Measurements from ENCODE around the gene EYA3.
A peak's percentile ranks its signal among the peaks of the same experiment; 100 is the strongest.
"Not testable (repeated sequence)": the region's sequence is repeated elsewhere in the genome, so short reads cannot be mapped to it uniquely, and the experiment has no call there.

Gene EYA3

GRCh38 chr1:28027238-28027637, 61.2 kb downstream of the EYA3 start:
- DNase-seq: no peak

GRCh38 chr1:28026329-28026728, 62.1 kb downstream of the EYA3 start:
- DNase-seq: no peak

- DNase-seq: peak; percentile 6
Measured at GRCh38 chr1:28021064-28021463, 67.3 kb downstream of the EYA3 start.

DNA sequence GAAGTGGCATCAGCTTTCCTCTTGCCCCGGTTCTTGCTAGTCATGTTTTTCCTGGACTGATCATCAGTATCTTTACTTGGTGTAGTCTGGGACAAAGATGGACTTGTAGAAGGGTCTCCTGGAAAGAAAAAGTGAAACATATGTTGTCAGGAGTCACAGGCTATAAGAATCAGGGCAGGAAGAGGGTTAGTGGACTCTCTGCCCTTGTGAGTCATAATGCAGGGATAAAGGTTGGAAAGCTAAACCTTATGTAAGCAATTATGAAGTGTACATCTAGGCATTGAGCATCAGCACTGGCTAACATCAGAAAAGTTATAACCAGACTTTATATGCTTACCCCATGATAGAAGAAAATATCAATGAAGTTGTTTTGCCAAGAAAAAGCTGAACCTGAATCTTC, 77.4 kb downstream of the EYA3 start:
- no peak for DNase-seq

DNA sequence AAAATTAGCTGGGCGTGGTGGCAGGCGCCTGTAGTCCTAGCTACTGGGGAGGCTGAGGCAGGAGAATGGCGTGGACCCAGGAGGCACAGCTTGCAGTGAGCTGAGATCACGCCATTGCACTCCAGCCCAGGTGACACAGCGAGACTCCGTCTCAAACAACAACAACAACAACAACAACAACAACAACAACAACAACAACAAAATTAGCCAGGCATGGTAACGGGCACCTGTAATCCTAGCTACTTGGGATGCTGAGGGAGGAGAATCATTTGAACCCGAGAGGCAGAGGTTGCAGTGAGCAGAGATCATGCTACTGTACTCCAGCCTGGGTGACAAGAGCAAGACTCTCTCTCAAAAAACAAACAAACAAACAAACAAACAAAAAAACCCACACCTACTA, 85.3 kb downstream of the EYA3 start:
- not testable (repeated sequence) for DNase-seq

DNA sequence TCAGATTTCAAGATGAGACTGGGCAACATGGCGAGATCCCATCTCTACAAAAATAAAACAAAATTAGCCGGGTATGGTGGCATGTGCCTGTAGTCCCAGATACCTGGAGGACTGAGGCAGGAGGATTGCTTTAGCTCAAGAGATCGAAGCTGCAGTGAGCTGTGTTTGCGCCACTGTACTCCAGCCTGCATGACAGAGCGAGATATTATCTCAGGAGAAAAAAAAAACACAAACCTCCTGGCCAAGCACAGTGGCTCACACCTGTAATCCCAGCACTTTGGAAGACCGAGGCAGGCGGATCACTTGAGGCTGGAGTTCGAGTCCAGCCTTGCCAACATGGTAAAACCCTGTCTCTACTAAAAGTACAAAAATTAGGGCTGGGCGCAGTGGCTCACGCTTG, 85.8 kb downstream of the EYA3 start:
- no peak for DNase-seq

DNA sequence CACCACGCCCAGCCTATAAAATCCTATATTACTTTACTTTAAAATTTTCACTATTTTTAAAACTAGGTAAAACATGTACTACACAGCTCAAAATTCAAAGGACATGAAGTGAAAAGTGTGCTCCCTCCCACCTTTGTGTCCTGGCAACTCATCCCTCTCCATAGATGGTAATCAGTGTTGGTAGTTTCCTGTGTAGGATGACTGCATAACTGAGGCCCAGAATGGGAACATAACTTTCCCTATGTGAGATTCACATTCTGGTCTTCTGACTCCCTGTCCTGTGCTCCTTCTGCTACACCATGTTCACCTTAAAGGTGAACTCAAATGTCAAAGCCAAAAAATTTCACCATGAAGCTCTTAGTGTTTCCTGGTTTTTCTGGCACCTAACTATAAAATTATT, 89.4 kb downstream of the EYA3 start:
- DNase-seq: no peak

DNA sequence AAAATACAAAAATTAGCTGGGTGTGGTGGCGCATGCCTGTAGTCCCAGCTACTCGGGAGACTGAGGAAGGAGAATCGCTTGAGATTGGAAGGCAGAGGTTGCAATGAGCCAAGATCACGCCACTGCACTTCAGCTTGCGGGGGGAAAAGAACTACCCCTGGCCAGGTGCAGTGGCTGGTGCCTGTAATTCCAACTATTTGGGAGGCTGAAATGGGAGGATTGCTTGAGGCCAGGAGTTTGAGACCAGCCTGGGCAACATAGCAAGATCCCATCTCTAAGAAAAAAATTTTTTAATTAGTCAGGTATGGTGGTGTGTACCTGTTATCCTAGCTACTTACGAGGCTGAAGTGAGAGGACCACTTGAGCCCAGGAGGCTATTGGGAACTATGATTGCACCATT, 93.9 kb downstream of the EYA3 start:
- not testable (repeated sequence) for DNase-seq

DNA sequence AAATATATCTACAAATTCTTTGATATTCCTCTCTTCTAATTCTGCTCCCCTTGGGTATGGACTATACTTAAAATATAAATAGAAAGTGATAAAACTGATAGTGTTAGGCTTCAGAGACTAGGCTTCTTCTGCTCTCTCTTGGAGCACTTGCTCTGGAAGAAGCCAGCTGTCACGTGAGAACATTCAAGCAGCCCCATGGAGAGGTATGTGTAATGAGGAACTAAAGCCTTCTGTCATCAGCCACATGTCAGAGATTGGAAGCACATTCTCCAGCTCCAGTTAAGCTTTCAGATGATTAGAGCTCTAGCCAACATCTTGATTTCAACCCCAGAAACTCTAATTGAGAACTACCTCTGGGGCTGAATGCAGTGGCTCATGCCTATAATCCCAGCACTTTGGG, 94.3 kb downstream of the EYA3 start:
- peak; percentile 67 for DNase-seq

- DNase-seq: no peak
Measured at GRCh38 chr1:27993241-27993640, 95.2 kb downstream of the EYA3 start.

GRCh38 chr1:27992276-27992675, 96.1 kb downstream of the EYA3 start:
- no peak for DNase-seq

- no peak for DNase-seq
Measured at GRCh38 chr1:27990920-27991537, 97.4 kb downstream of the EYA3 start.

GRCh38 chr1:27981145-27981544, 107.3 kb downstream of the EYA3 start:
- DNase-seq: no peak

DNA sequence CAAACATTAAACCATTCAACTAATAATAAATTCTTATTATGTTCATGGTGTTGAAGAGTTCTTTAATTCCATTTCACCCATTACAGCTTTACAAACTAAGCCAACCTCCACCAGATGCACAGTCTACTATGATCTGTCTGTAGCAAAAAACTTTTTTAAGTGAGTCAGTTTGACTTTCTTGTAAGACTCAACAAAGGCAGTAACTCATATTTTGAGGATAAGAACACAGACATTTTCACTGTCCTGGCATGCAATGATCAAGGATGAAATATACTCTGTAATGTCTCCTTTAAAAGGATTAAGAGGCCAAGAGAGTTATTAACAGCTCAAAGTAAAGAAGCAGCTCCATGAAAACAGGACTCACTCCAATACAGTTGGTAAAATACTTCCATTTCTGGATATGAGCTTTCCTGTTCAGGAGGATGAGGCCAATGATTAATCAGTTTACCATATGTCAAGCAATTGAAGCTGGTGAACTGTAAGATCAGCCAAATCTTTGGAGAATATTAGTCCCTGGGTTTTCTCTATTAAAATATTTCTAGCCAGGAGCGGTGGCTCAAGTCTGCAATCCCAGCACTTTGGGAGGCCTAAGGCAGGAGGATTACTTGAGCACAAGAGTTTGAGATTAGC, 108.1 kb downstream of the EYA3 start:
- DNase-seq: no peak

GRCh38 chr1:27979859-27980201, 108.6 kb downstream of the EYA3 start:
- no peak for DNase-seq

- peak; percentile 90 for DNase-seq
Measured at GRCh38 chr1:27979151-27979858, 109.1 kb downstream of the EYA3 start.

- DNase-seq: no peak
Measured at GRCh38 chr1:27974417-27974781, 114.0 kb downstream of the EYA3 start.

DNA sequence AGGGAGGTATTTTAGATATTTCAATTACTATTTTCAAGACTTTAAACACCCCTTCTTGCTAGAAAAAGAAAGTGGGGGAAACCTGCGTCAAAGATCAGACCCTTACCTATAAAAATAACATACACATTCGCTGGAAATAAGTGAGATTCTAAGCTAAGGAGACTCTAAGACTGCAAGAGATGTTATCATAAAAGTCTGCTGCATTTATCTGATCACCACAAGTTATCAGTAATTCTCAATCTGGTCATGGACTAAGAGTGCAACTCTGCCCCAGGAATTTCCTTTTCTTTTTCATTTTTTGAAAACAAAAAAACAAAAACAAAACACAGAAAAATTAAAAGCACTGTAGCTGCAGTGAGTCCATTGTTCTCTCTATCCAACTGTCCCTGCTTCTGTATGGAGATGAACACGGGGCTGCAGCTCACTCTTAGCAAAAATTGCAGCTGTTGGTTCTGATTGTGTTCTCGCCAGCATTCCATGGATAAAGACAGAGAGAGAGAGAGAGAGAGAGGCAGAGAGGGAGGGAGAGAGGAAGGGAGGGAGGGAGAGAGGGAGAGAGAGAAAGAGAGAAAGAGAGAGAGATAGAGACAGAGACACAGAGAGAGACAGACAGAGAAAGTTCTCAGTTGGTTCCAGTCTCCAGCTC, 114.5 kb downstream of the EYA3 start:
- no peak for DNase-seq

DNA sequence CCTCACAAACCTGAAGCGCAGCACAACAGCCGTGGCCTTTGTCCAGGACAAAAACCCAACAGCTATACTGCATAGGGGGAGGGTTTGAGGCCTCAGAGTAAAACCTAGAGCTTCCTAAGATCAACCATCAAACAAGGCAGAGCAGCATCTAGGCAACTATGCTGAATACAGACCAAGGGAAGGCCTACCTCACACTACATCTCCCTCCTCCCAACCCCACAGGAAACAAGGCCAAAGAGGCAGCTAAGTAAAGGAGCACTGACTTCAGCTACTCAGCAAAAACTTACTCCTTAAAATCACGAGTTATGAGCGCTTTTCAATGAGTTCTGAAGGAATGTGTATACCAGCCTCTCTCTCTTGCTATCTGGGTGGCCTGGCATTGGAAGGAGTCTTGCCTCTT, 116.3 kb downstream of the EYA3 start:
- no peak for DNase-seq

- no peak for DNase-seq
Measured at GRCh38 chr1:27971674-27972073, 116.7 kb downstream of the EYA3 start.

DNA sequence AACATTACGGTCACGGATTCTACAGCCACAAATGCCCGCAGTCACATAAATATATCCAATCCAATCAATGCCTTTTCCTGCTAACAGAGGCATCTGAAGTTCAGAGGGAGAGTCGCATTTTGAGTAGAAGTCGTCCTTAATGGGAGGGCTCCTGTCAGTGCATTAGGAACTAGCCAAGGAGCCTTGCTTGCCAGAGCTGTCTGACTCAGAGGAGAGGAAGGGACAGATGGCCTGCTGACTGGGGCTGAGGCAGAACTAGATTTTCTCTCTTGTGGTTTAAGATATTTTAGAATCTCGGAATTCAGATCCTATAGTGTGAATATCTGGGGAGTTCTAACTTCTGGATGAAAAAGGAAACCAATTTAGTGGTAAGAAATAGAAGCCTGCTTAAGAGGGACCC, 118.0 kb downstream of the EYA3 start:
- no peak for DNase-seq

GRCh38 chr1:27968692-27969091, 119.7 kb downstream of the EYA3 start:
- DNase-seq: no peak

- no peak for DNase-seq
Measured at GRCh38 chr1:27967884-27968466, 120.4 kb downstream of the EYA3 start.

Data from OCI-M1 (cell line).